ENCODE results near the gene IGF1R.
"Not testable (repeated sequence)": the region's sequence is repeated elsewhere in the genome, so short reads cannot be mapped to it uniquely, and the experiment has no call there.

The IGF1R gene

GRCh38 chr15:98647774-98648653, at the start of gene IGF1R:
IGF1R (plus strand) TSS chr15:98648539; CDS start chr15:98649582, 1,043 bp downstream.
- peak; percentile 89 for DNase-seq

- peak; percentile 52 for DNase-seq
Measured at GRCh38 chr15:98599909-98600691, 48.2 kb upstream of the IGF1R start.

- no peak for DNase-seq
Measured at GRCh38 chr15:98604983-98605382, 43.4 kb upstream of the IGF1R start.

GRCh38 chr15:98609144-98609852, 39.0 kb upstream of the IGF1R start:
- no peak for DNase-seq

GRCh38 chr15:98610991-98611390, 37.3 kb upstream of the IGF1R start:
- no peak for DNase-seq

- DNase-seq, result no peak
Measured at GRCh38 chr15:98611808-98612207, 36.5 kb upstream of the IGF1R start.

GRCh38 chr15:98612490-98613110, 35.7 kb upstream of the IGF1R start:
- no peak for DNase-seq

GRCh38 chr15:98614681-98615080, 33.7 kb upstream of the IGF1R start:
- DNase-seq, result no peak

- no peak for DNase-seq
Measured at GRCh38 chr15:98616397-98616796, 31.9 kb upstream of the IGF1R start.

GRCh38 chr15:98617328-98617980, 30.9 kb upstream of the IGF1R start:
- no peak for DNase-seq

- not testable (repeated sequence) for DNase-seq
Measured at GRCh38 chr15:98618576-98618975, 29.8 kb upstream of the IGF1R start.

- DNase-seq, result no peak
Measured at GRCh38 chr15:98620020-98620419, 28.3 kb upstream of the IGF1R start.

GRCh38 chr15:98621021-98621420, 27.3 kb upstream of the IGF1R start:
- DNase-seq, result no peak

- no peak for DNase-seq
Measured at GRCh38 chr15:98625614-98626013, 22.7 kb upstream of the IGF1R start.

GRCh38 chr15:98626153-98626552, 22.2 kb upstream of the IGF1R start:
- no peak for DNase-seq

- DNase-seq, result no peak
Measured at GRCh38 chr15:98628216-98628615, 20.1 kb upstream of the IGF1R start.

GRCh38 chr15:98635848-98636247, 12.5 kb upstream of the IGF1R start:
- no peak for DNase-seq

- no peak for DNase-seq
Measured at GRCh38 chr15:98643115-98643514, 5.2 kb upstream of the IGF1R start.

- DNase-seq, result no peak
Measured at GRCh38 chr15:98646546-98647025, 1.8 kb upstream of the IGF1R start.

GRCh38 chr15:98647026-98647773, 1.1 kb upstream of the IGF1R start:
- peak; percentile 65 for DNase-seq
